GM12874 (cell line): ENCODE data around the gene GON4L.

Experiments used
- CTCF ChIP-seq: IDR thresholded peaks from 2 replicates; pipeline ENCODE4 v1.5.1; 2011; ENCODE audit warnings: low read depth, mild to moderate bottlenecking, control low read depth, low read length, moderate library complexity; ENCODE audit not compliant: insufficient read depth

GON4L gene

GRCh38 chr1:155706139-155706538, 150.9 kb downstream of the GON4L start:
- TF ChIP-seq CTCF, result no peak

- no peak for TF ChIP-seq CTCF
These were observed 153.8 kb downstream of the GON4L start for GRCh38 chr1:155703216-155703615.
